ENCODE results near the gene HHAT.

- TF ChIP-seq NR1H2 (CRISPR knock-in tag; IDR thresholded peaks at IDR 0.05; ENCODE audit: borderline replicate concordance, low read depth) = no peak
- TF ChIP-seq TAF1 (CRISPR knock-in tag; IDR thresholded peaks at IDR 0.05) = no peak
- TF ChIP-seq, protein P1, sequence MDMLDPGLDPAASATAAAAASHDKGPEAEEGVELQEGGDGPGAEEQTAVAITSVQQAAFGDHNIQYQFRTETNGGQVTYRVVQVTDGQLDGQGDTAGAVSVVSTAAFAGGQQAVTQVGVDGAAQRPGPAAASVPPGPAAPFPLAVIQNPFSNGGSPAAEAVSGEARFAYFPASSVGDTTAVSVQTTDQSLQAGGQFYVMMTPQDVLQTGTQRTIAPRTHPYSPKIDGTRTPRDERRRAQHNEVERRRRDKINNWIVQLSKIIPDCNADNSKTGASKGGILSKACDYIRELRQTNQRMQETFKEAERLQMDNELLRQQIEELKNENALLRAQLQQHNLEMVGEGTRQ (IDR thresholded peaks at IDR 0.05; ENCODE audit: low read depth, low read length) = no peak
- TF ChIP-seq, protein P1 (CRISPR knock-in tag; IDR thresholded peaks at IDR 0.05; ENCODE audit: borderline replicate concordance) = no peak
- TF ChIP-seq U2AF2 (IDR thresholded peaks at IDR 0.05; ENCODE audit: low read depth, low read length) = no peak
- no peak for TF ChIP-seq CTCF (CRISPR knock-in tag; IDR thresholded peaks at IDR 0.05)
- no peak for TF ChIP-seq ZNF446 (CRISPR knock-in tag; IDR thresholded peaks at IDR 0.05)
- no peak for TF ChIP-seq SP1 (IDR thresholded peaks at IDR 0.05)
- no peak for TF ChIP-seq SP1 (CRISPR knock-in tag; IDR thresholded peaks at IDR 0.05)
- no peak for TF ChIP-seq ARNTL (CRISPR knock-in tag; IDR thresholded peaks at IDR 0.05)
- TF ChIP-seq ZNF260 (CRISPR knock-in tag; IDR thresholded peaks at IDR 0.05; ENCODE audit: borderline replicate concordance, low read depth) = no peak
- TF ChIP-seq ZSCAN30 (CRISPR knock-in tag; IDR thresholded peaks at IDR 0.05) = no peak
- TF ChIP-seq BHLHE40 (IDR thresholded peaks at IDR 0.05; ENCODE audit: low read length) = no peak
- TF ChIP-seq CBX2 (IDR thresholded peaks at IDR 0.05; ENCODE audit: low read depth, low read length) = no peak
- no peak for TF ChIP-seq CBX2 (CRISPR knock-in tag; IDR thresholded peaks at IDR 0.05; ENCODE audit: low read depth)
Observed at GRCh38 chr1:210499956-210500355, 171.3 kb downstream of the HHAT start.
